ENCODE measurements around the gene ARHGAP29. TPM values are rescaled to one million over a fixed set of nuclear protein-coding genes. Genes with fewer than 3 reads are reported as not detected.

The ARHGAP29 gene
- total RNA-seq, 1 experiment from 2014 or later = 1.8 TPM

DNA sequence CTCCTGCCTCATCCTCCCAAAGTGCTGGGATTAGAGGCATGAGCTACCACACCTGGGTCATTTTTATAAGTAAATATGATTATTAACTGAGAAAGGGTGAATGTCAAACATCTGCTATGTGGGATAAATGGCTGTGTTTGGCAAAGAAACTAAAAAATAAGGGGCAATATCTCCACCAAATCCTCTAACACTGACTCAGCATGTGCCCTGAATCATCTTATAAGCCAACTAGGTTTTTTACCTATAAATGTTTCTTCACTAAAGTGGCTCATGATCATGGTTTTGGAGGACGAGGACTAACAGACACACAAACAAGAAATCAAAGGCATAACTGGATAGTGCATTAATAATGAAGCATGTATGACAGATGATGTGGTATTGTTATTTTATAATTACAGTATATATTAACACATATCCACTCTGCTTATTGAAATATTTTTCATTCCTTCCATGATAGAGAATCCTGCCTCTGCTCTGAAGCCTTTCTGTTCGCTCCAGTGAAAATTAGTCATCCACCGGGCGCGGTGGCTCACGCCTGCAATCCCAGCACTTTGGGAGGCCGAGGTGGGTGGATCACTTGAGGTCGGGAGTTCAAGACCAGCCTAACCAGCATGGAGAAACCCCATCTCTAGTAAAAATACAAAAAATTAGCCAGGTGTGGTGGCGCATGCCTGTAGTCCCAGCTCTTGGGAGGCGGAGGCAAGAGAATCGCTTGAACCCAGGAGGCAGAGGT is 11.7 kb upstream of the ARHGAP29 start:
- peaks cover 81% of the 10 kb centered on the region for H3K27me3 ChIP-seq (replicated peaks; ENCODE audit: insufficient read depth, low read depth, low read length, poor library complexity)
- no peak for TF ChIP-seq EZH2 (IDR thresholded peaks at IDR 0.05; ENCODE audit: borderline replicate concordance, low read depth, low read length, poor library complexity, severe bottlenecking)
- no peak for TF ChIP-seq CTCF (conservative IDR thresholded peaks at IDR 0.05; ENCODE audit: low read depth, low read length)
- peaks cover under 1% of the 10 kb centered on the region for H3K9me3 ChIP-seq (ENCODE audit: low read depth, low read length, poor library complexity, severe bottlenecking)
- no TSS peak for BruUV-seq (replicated peaks)
- no peak for DNase-seq (ENCODE audit: low spot score)
- H3K36me3 ChIP-seq (ENCODE audit: insufficient read depth, low read length, poor library complexity, severe bottlenecking) = no peaks in the 10 kb centered on the region
- no peak overlapping the region for H3K27ac ChIP-seq (ENCODE audit: low read depth, low read length, poor library complexity, severe bottlenecking)
- ChIA-PET CTCF (interaction anchor here (0.5 kb wide), 1 partner anchor 11 kb away, joined by 5 read pairs; no protein-coding TSS in a partner anchor), POLR2A (ENCODE audit: low non-redundant PET) (no interaction called here)
- intact Hi-C loops (cut with micrococcal nuclease; ENCODE audit: unreplicated experiment) = loop anchor here (10.0 kb wide), 1 partner anchor 76 kb away; no protein-coding TSS in a partner anchor
- H3K4me1 ChIP-seq (ENCODE audit: insufficient read depth, low read length, poor library complexity, severe bottlenecking) = no peaks in the 10 kb centered on the region
- H3K4me3 ChIP-seq (ENCODE audit: low read depth, low read length, poor library complexity, severe bottlenecking) = no peak overlapping the region

DNA sequence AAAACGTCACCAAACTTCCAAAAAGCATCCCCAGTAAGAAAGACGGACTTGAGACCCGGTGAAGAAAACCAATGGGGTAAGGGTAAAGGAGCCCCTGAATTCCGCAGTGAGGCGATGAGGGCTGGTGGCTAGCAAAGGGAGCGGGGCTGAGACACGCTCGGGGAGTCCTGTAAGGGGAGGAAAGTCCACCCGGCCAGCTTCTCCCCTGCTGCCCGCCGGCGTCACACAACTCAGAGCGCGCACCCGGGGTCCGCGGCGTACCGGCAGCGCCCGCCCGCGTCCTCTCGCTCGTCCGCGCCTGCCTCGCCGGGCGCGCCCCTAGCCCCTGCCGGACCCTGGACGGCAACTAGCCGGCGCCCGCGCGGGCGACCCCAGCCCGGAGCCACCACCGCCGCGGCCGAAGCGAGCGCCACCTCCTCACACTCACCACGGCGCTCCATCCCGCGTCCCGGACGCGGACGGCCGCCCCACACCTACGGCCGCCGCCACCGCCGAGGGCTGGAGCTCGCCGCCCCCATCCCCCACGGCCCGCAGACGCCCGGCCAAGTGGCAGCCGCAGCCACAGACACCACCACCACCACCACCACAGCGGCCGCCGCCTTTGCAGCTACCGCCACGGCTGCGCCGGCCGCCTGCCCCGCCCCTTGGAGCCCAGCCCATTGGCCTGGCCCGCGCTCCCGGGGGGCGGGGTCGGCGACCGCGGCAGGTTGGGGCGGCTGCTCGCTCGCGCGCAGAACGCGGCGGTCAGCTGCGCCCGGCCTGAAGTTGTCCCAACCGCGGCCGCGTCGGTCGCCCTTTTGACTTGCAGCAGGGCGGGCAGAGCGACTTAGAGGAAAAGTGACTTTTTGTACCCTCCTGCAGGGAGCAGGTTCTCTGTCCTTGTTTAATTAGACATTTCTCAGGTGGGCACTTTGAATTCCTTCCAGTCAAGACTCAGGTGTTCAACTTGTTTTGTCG is 10.0 kb upstream of the ARHGAP29 start:
- BruUV-seq (replicated peaks) = no TSS peak
- Histone ChIP-seq H3K9me3 (ENCODE audit: low read depth, low read length, poor library complexity, severe bottlenecking) (peaks cover 9% of the 10 kb centered on the region), H3K36me3 (ENCODE audit: insufficient read depth, low read length, poor library complexity, severe bottlenecking) (no peaks in the 10 kb centered on the region), H3K4me1 (ENCODE audit: insufficient read depth, low read length, poor library complexity, severe bottlenecking) (no peaks in the 10 kb centered on the region), H3K27ac (ENCODE audit: low read depth, low read length, poor library complexity, severe bottlenecking) (no peak overlapping the region), H3K4me3 (ENCODE audit: low read depth, low read length, poor library complexity, severe bottlenecking) (peak overlapping the region; percentile 55), H3K27me3 (replicated peaks; ENCODE audit: insufficient read depth, low read depth, low read length, poor library complexity) (peaks cover 83% of the 10 kb centered on the region)
- POLR2A ChIA-PET (ENCODE audit: low non-redundant PET) = interaction anchor here (0.7 kb wide), 1 partner anchor 10 kb away, joined by 3 read pairs; no protein-coding TSS in a partner anchor
- intact Hi-C loops (cut with micrococcal nuclease; ENCODE audit: unreplicated experiment) = loop anchor here (10.0 kb wide), 1 partner anchor 77 kb away; no protein-coding TSS in a partner anchor
- peak; percentile 14 for DNase-seq (ENCODE audit: low spot score)
- peak; percentile 49 for TF ChIP-seq EZH2 (IDR thresholded peaks at IDR 0.05; ENCODE audit: borderline replicate concordance, low read depth, low read length, poor library complexity, severe bottlenecking)
- no peak for TF ChIP-seq CTCF (conservative IDR thresholded peaks at IDR 0.05; ENCODE audit: low read depth, low read length)
- CTCF ChIA-PET = no interaction called here

GRCh38 chr1:94246692-94247137 is 9.3 kb upstream of the ARHGAP29 start:
- peaks cover 80% of the 10 kb centered on the region for H3K27me3 ChIP-seq (replicated peaks; ENCODE audit: insufficient read depth, low read depth, low read length, poor library complexity)
- TF ChIP-seq EZH2 (IDR thresholded peaks at IDR 0.05; ENCODE audit: borderline replicate concordance, low read depth, low read length, poor library complexity, severe bottlenecking) (no peak), CTCF (conservative IDR thresholded peaks at IDR 0.05; ENCODE audit: low read depth, low read length) (no peak)
- H3K36me3 ChIP-seq (ENCODE audit: insufficient read depth, low read length, poor library complexity, severe bottlenecking) = no peaks in the 10 kb centered on the region
- H3K9me3 ChIP-seq (ENCODE audit: low read depth, low read length, poor library complexity, severe bottlenecking) = peaks cover 9% of the 10 kb centered on the region
- H3K4me3 ChIP-seq (ENCODE audit: low read depth, low read length, poor library complexity, severe bottlenecking) = peak overlapping the region; percentile 55
- no TSS peak for BruUV-seq (replicated peaks)
- H3K27ac ChIP-seq (ENCODE audit: low read depth, low read length, poor library complexity, severe bottlenecking) = no peak overlapping the region
- POLR2A ChIA-PET (ENCODE audit: low non-redundant PET) = no interaction called here
- intact Hi-C loops (cut with micrococcal nuclease; ENCODE audit: unreplicated experiment) = loop anchor here (10.0 kb wide), 1 partner anchor 78 kb away; no protein-coding TSS in a partner anchor
- CTCF ChIA-PET = no interaction called here
- no peaks in the 10 kb centered on the region for H3K4me1 ChIP-seq (ENCODE audit: insufficient read depth, low read length, poor library complexity, severe bottlenecking)
- DNase-seq (ENCODE audit: low spot score) = no peak

All from A673 (cell line).